Fibroblast of the aortic adventitia (primary cell): Measurements from ENCODE around the gene TEX19. TPM values are rescaled to one million over a fixed set of nuclear protein-coding genes. Genes with fewer than 3 reads are reported as not detected.

Source experiments
- DNase-seq: peaks from one replicate; pipeline ENCODE4 v3.0.0-alpha.2; 2010; ENCODE audit warnings: low read depth
- H3K4me3 ChIP-seq: 2 replicates; pipeline ENCODE4 v1.5.1; 2011; ENCODE audit warnings: low read depth, mild to moderate bottlenecking, control low read depth, low read length, moderate library complexity
- CTCF ChIP-seq: IDR thresholded peaks from 2 replicates; pipeline ENCODE4 v1.5.1; 2011; ENCODE audit warnings: mild to moderate bottlenecking, low read length, control low read depth, inconsistent platforms; ENCODE audit not compliant: insufficient read depth
- total RNA-seq: library from RNA; depleted of rRNA; stranded (reverse); fragments of >200 nt; gene quantifications from 2 replicates; pipeline ENCODE4 v1.2.3, GENCODE V29; 2012; ENCODE audit warnings: low replicate concordance

TEX19 gene
- total RNA-seq, 1 donor: not detected

GRCh38 chr17:82383411-82383810 is 24.4 kb downstream of the TEX19 start:
- no peak for TF ChIP-seq CTCF
- no peak for DNase-seq
- no peak overlapping the region for H3K4me3 ChIP-seq

GRCh38 chr17:82384051-82384729 is 25.1 kb downstream of the TEX19 start:
- no peak for DNase-seq
- TF ChIP-seq CTCF: no peak
- no peak overlapping the region for H3K4me3 ChIP-seq

GRCh38 chr17:82384730-82385481 is 25.9 kb downstream of the TEX19 start:
- DNase-seq: peak; percentile 38
- TF ChIP-seq CTCF: no peak
- H3K4me3 ChIP-seq: no peak overlapping the region

GRCh38 chr17:82385559-82386254 is 26.7 kb downstream of the TEX19 start:
- no peak for DNase-seq
- no peak overlapping the region for H3K4me3 ChIP-seq
- no peak for TF ChIP-seq CTCF

- no peak overlapping the region for H3K4me3 ChIP-seq
- DNase-seq: no peak
- TF ChIP-seq CTCF: no peak
These were observed 27.3 kb downstream of the TEX19 start for GRCh38 chr17:82386255-82386831.

GRCh38 chr17:82386881-82387704 is 28.0 kb downstream of the TEX19 start:
- H3K4me3 ChIP-seq: no peak overlapping the region
- DNase-seq: no peak
- TF ChIP-seq CTCF: no peak
